Breast epithelium (tissue), 4 donors: ENCODE measurements around the gene GK. TPM values are rescaled to one million over a fixed set of nuclear protein-coding genes. Genes with fewer than 3 reads are reported as not detected.

ENCODE experiments used
- DNase-seq, 2 donors: peaks; one replicate each; pipeline ENCODE4 v3.0.0-alpha.2; 2019; ENCODE audit warnings: low spot score in 2 of 2
- H3K27ac ChIP-seq, 2 donors: fragments of 200-600 bp; sonication (generic) in 1 of 2; one replicate each; pipeline ENCODE4 v1.5.1; 2016 to 2019; ENCODE audit warnings: mild to moderate bottlenecking in 1 of 2
- H3K27me3 ChIP-seq, 2 donors: fragments of 200-600 bp; sonication (generic) in 1 of 2; one replicate each; pipeline versions ENCODE4 v1.5.1 to v1.6.0; 2017 to 2019; ENCODE audit warnings: control low read depth in 1 of 2, mild to moderate bottlenecking in 1 of 2
- H3K36me3 ChIP-seq: fragments of 200-600 bp; one replicate; pipeline ENCODE4 v1.5.1; 2019
- H3K4me1 ChIP-seq, 2 donors: fragments of 200-600 bp; sonication (generic); one replicate each; pipeline ENCODE4 v1.5.1; 2016 to 2019; ENCODE audit warnings: control low read depth in 1 of 2
- H3K4me3 ChIP-seq, 3 donors: fragments of 200-600 bp; sonication (generic); 1 replicate in 2 of 3; 2 replicates in 1 of 3; pipeline ENCODE4 v1.5.1; 2016 to 2019; ENCODE audit warnings: mild to moderate bottlenecking in 3 of 3, moderate library complexity in 2 of 3
- H3K9me3 ChIP-seq, 2 donors: fragments of 200-600 bp; sonication (generic) in 1 of 2; one replicate each; pipeline ENCODE4 v1.5.1; 2016 to 2019; ENCODE audit warnings: control low read depth in 1 of 2
- CTCF ChIP-seq, 3 donors: fragments of 450-650 bp; IDR thresholded peaks; one replicate each; pipeline ENCODE4 v1.5.1; 2016 to 2017; ENCODE audit warnings: antibody characterized with exemption in 3 of 3, mild to moderate bottlenecking in 3 of 3, moderate library complexity in 3 of 3
- POLR2A ChIP-seq: fragments of 450-650 bp; IDR thresholded peaks from one replicate; pipeline ENCODE4 v1.6.1; 2016; ENCODE audit warnings: antibody characterized with exemption, mild to moderate bottlenecking, moderate library complexity
- POLR2AphosphoS5 ChIP-seq, 3 donors: sonication (generic); formaldehyde crosslinking; IDR thresholded peaks; one replicate each; pipeline ENCODE4 v1.6.1; 2017; ENCODE audit warnings: antibody characterized with exemption in 3 of 3
- intact Hi-C: fragments of 100-400 bp; cut with DNase I; formaldehyde crosslinking; loops from one replicate; pipeline ENCODE4 v1.15.1; 2023; ENCODE audit warnings: low total_unique reads
- total RNA-seq, 3 donors: library from RNA; depleted of rRNA; stranded (reverse); fragments of >200 nt; gene quantifications; one replicate each; pipeline ENCODE4 v1.1.0, GENCODE V29; 2016

Gene GK
- total RNA-seq, 3 donors from 2014 or later = 3.8 to 12.1 (median 6.9) TPM

GRCh38 chrX:30712214-30712613, 59.0 kb downstream of the GK start:
- no peaks in the 10 kb centered on the region for H3K9me3 ChIP-seq
- no peaks in the 10 kb centered on the region for H3K4me1 ChIP-seq
- intact Hi-C loops = no loop called here
- no peak overlapping the region for H3K4me3 ChIP-seq
- TF ChIP-seq CTCF (IDR thresholded peaks at IDR 0.05) (no peak), POLR2AphosphoS5 (IDR thresholded peaks at IDR 0.05) (no peak)
- H3K27ac ChIP-seq = no peak overlapping the region
- no peak for DNase-seq
- peaks cover 0 to 19% of the 10 kb centered on the region in 2 donors for H3K27me3 ChIP-seq
- H3K36me3 ChIP-seq = no peaks in the 10 kb centered on the region

GRCh38 chrX:30713061-30713525, 59.9 kb downstream of the GK start:
- no peak overlapping the region for H3K27ac ChIP-seq
- no peak overlapping the region for H3K4me3 ChIP-seq
- no peaks in the 10 kb centered on the region for H3K36me3 ChIP-seq
- TF ChIP-seq CTCF (IDR thresholded peaks at IDR 0.05) (peak in 1 of 3 donors; percentile 27), POLR2AphosphoS5 (IDR thresholded peaks at IDR 0.05) (no peak)
- H3K4me1 ChIP-seq = no peaks in the 10 kb centered on the region
- intact Hi-C loops = no loop called here
- no peaks in the 10 kb centered on the region for H3K9me3 ChIP-seq
- DNase-seq = no peak
- peaks cover 0 to 19% of the 10 kb centered on the region in 2 donors for H3K27me3 ChIP-seq

GRCh38 chrX:30714138-30714537, 60.9 kb downstream of the GK start:
- intact Hi-C loops = no loop called here
- H3K27ac ChIP-seq = no peak overlapping the region

GRCh38 chrX:30715976-30716375, 62.8 kb downstream of the GK start:
- Histone ChIP-seq H3K4me3 (no peak overlapping the region), H3K36me3 (no peaks in the 10 kb centered on the region), H3K27ac (no peak overlapping the region), H3K4me1 (no peaks in the 10 kb centered on the region), H3K9me3 (no peaks in the 10 kb centered on the region), H3K27me3 (peaks cover 0 to 24% of the 10 kb centered on the region in 2 donors)
- TF ChIP-seq POLR2AphosphoS5 (IDR thresholded peaks at IDR 0.05) = no peak
- no peak for TF ChIP-seq CTCF (IDR thresholded peaks at IDR 0.05)
- TF ChIP-seq POLR2A = no peak
- intact Hi-C loops = no loop called here
- DNase-seq = no peak

More at GRCh38 chrX:30714138-30714537, 60.9 kb downstream of the GK start:
- H3K27me3 ChIP-seq = peaks cover 0 to 19% of the 10 kb centered on the region in 2 donors
- H3K4me1 ChIP-seq = no peaks in the 10 kb centered on the region
- no peaks in the 10 kb centered on the region for H3K36me3 ChIP-seq
- H3K4me3 ChIP-seq = no peak overlapping the region
- no peaks in the 10 kb centered on the region for H3K9me3 ChIP-seq
- no peak for TF ChIP-seq POLR2A
- no peak for TF ChIP-seq POLR2AphosphoS5 (IDR thresholded peaks at IDR 0.05)
- no peak for TF ChIP-seq CTCF (IDR thresholded peaks at IDR 0.05)
- DNase-seq = no peak

GRCh38 chrX:30733852-30734660, 80.8 kb downstream of the GK start:
- DNase-seq = no peak
- H3K27me3 ChIP-seq = peaks cover 0 to 10% of the 10 kb centered on the region in 2 donors
- no peak overlapping the region for H3K27ac ChIP-seq
- H3K4me3 ChIP-seq = no peak overlapping the region
- no peaks in the 10 kb centered on the region for H3K4me1 ChIP-seq
- intact Hi-C loops = no loop called here
- H3K9me3 ChIP-seq = no peaks in the 10 kb centered on the region
- H3K36me3 ChIP-seq = no peaks in the 10 kb centered on the region
- TF ChIP-seq POLR2A (no peak), CTCF (IDR thresholded peaks at IDR 0.05) (no peak), POLR2AphosphoS5 (IDR thresholded peaks at IDR 0.05) (no peak)
